GM21526 (cell line): ENCODE data around the gene EGLN3.

Experiments
- ATAC-seq: cut with Tn5 transposase; IDR thresholded peaks from one replicate; pipeline ENCODE4 v1.9.1; 2021; ENCODE audit warnings: moderate library complexity; ENCODE audit not compliant: unreplicated experiment, low FRiP score

The EGLN3 gene

GRCh38 chr14:33880330-33880729, 70.5 kb downstream of the EGLN3 start:
- no peak for ATAC-seq

- no peak for ATAC-seq
Measured at GRCh38 chr14:33879684-33880286, 71.1 kb downstream of the EGLN3 start.

GRCh38 chr14:33876274-33876673, 74.6 kb downstream of the EGLN3 start:
- no peak for ATAC-seq
